Fibroblast of mammary gland (primary cell): ENCODE measurements around the gene ANXA10.
A peak's percentile ranks its signal among the peaks of the same experiment; 100 is the strongest.

Experiments
- DNase-seq: peaks from one replicate; pipeline ENCODE4 v3.0.0-alpha.2; 2010; ENCODE audit warnings: low read depth
- H3K4me3 ChIP-seq: 2 replicates; pipeline ENCODE4 v1.5.1; 2011; ENCODE audit warnings: low read depth, mild to moderate bottlenecking, low read length, moderate library complexity; ENCODE audit not compliant: control insufficient read depth
- TF ChIP-seq, protein P1 (sequence below): conservative IDR thresholded peaks from 2 replicates; pipeline ENCODE4 v1.5.1; 2011; ENCODE audit warnings: low read depth, low read length, inconsistent platforms; ENCODE audit not compliant: control insufficient read depth, insufficient read depth

Gene ANXA10

DNA sequence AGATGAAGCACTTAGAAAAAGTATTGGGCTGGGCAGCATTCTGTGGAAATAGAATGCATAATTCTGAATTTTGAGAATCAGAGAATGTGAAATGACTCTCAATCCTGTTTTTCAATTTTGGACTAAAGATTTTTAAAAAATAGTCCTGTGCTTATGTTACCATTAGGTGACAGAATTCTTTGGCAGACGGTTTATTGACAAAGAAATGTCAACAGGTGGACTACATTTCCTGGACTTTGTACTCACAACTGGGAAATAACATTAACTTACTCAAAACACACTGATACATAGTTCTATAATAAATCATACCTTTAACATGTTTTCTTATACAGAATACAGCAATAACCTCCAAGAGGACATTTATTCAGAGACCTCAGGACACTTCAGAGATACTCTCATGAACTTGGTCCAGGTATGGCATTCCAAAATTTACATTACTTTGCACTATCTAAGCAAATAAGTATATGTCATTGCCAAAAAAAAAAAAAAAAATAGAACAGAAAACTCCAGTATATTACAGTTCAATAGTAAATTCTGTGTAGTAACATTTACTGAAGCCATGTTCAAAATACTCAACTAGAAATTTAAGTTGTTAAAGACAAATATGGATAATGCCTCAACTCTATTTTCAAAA is 72.7 kb downstream of the ANXA10 start:
- no peak overlapping the region for H3K4me3 ChIP-seq
- no peak for DNase-seq
- TF ChIP-seq, protein P1, sequence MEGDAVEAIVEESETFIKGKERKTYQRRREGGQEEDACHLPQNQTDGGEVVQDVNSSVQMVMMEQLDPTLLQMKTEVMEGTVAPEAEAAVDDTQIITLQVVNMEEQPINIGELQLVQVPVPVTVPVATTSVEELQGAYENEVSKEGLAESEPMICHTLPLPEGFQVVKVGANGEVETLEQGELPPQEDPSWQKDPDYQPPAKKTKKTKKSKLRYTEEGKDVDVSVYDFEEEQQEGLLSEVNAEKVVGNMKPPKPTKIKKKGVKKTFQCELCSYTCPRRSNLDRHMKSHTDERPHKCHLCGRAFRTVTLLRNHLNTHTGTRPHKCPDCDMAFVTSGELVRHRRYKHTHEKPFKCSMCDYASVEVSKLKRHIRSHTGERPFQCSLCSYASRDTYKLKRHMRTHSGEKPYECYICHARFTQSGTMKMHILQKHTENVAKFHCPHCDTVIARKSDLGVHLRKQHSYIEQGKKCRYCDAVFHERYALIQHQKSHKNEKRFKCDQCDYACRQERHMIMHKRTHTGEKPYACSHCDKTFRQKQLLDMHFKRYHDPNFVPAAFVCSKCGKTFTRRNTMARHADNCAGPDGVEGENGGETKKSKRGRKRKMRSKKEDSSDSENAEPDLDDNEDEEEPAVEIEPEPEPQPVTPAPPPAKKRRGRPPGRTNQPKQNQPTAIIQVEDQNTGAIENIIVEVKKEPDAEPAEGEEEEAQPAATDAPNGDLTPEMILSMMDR, result no peak

DNA sequence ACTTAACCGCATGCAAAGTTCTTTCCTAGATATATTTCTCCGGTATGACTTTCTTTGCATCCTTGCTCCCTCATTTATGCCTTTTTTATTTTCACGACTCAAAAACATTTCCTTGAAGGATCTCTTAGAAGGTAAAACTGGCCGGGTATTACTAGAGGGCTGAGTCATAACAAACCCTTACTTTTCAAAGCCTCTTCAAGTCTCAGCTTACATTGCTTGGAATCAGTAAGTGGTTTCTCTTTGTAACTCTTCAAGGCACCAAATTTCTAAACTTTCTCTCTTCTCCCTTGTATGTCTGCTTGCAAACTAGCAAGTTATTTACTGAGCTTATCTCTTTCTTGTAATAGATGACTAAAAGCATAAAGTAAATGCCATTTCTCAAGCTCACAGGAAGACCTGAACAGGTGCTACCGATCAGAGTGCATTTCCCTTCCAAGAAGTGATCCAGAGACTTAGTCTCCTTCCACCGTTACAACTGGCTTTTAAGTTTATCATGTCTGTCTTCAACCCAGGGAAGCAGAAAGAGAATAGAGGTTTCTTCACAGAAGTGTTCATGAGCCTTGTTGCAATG is 75.5 kb downstream of the ANXA10 start:
- DNase-seq, result peak; percentile 10
- TF ChIP-seq, protein P1, result no peak
- no peak overlapping the region for H3K4me3 ChIP-seq

DNA sequence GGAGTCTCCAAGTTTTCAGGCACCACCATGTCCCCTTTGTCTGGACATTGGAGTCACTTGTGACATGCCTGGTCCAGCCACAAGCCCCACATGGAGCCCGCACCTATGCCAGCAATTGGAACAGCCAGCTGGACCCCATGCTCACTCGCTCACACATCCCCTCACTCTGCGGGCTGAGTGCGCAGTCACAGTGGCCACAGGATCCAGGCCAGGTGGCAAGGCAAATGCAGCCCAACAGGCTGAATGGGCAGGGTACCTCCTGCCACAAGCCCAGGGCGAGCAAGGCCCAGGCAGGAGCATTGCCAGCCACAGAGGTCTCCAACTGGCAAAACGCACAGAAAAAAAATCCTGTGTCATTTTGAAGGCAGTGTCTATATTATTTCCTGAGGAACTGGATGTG is 82.0 kb downstream of the ANXA10 start:
- no peak for DNase-seq
- TF ChIP-seq, protein P1, result no peak
- no peak overlapping the region for H3K4me3 ChIP-seq

DNA sequence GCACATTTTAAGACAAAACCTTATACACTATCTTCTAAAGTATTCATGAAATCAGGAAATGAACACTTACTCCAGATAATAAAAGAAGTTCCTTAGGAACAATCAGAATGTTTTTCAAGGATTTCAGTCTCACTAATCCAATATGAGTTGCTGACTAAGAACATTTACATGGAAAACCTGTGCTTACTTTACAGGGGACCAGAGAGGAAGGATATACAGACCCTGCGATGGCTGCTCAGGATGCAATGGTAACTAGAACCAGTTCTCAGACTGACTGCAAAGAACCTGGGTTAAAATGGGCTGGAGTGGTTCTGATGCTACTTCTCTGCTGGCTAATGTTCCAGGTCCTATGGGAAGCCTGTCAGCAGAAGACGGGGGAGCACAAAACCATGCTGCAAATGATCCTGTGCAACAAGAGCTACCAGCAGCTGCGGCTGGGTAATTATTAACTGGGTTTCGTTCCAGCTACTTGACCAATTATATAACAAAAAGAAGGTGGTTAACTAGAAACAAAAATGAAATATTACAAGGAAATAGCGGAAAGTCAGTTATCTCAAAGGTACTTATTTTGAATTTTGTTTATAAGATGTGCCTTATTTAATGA is 85.3 kb downstream of the ANXA10 start:
- H3K4me3 ChIP-seq, result no peak overlapping the region
- DNase-seq, result no peak
- TF ChIP-seq, protein P1, result no peak

DNA sequence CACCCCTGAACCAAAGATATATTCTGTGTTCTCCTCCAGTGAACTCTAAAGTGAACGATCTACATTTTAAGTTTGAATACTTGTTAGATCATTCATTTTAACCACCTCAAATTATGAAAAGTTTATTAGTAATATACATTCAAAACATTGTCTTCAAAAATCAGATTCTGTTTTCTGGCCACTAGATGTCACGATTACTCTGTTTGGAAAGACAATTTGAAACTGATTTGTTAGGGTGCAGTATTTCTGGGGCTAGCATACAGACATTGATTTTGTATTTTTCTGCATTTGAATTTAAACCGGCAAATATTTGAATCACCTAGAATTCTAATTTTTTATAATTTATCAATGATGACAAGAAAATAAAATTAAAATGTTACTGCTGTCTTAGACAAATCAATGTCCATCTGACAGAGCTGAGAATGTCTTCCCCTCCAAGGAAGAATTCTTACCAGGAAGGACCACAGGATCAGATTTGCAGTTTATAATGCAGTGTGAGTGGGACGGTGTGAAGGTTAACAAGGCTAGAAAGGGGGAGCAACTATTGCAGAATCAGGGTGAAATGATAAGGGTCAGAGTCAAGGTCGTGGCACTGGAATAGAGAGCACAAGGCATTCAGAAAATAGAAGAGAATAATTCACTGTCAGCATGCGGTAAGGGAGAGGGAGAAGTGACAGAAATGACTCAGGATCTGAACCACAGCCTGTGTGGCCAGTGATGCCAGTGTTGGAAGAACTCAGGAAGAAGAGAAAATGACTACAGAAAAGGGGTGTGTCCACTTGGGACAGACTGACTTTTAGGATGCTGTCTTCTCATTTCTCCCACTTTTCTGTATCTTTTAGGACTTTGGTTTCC is 91.6 kb downstream of the ANXA10 start:
- TF ChIP-seq, protein P1, result peak; percentile 68
- no peak overlapping the region for H3K4me3 ChIP-seq
- DNase-seq, result peak; percentile 51

DNA sequence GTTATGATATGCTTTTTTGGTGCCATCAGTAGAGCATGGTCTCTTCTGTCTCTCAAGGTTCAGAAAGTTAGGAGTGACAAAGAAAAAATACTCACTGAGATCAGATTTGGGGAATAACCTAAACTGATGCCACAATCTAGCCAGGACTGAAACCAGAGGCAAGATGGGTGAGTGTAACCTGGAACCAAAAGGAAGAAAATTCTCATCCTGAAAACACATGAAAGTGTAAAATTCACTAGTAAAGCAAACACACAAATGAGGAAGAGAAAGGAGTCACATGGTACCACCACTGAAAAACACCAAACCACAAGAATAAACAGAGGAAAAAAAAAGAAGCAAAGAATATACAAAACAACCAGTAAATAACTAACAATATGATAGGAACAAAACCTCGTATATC is 96.4 kb downstream of the ANXA10 start:
- DNase-seq, result no peak
- TF ChIP-seq, protein P1, result no peak
- no peak overlapping the region for H3K4me3 ChIP-seq
